ENCODE results near the gene DISP2. TPM values are rescaled to one million over a fixed set of nuclear protein-coding genes. Genes with fewer than 3 reads are reported as not detected.

DISP2 gene
- total RNA-seq, 1 experiment from 2014 or later: 1.8 TPM

DNA sequence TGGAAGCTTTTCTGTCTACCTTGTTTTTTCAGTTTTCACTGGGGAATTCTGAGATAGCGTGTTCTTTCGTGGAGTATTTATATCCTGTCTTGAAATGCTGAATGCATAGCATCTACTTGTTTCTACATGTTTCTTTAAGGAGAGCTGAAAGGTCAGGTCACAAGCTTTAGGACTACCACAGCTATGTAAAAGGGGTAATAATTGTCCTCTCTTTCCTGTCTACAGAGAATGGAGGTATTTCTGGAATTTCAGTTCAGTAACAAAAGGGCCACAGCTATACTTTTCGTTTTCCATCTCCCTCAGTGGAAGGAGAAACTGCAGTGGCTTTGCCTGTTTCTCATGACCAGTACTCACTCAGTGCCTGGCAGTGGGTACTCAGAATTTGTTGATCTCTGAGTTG, 29.8 kb upstream of the DISP2 start:
- DNase-seq (ENCODE audit: low read depth): no peak

DNA sequence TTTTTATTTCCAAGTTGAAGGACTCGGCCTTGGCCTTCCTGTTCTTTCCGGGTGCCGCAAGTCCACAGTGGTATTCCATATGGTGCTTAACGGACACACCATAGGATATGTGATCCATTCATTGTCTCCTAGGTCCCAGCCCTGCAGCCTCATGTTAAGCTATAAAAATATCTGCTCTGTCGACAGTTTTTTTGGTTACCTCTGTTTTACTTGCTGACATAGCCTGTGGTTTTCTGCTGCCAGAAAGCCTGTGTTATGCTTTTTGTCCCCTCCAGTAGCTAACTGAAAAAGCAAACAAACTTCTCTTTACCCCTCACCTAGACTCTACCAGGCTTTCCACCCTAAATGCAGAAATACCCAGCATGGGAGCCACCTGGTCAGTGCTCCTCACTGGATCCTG, 29.3 kb upstream of the DISP2 start:
- no peak for DNase-seq (ENCODE audit: low read depth)

DNA sequence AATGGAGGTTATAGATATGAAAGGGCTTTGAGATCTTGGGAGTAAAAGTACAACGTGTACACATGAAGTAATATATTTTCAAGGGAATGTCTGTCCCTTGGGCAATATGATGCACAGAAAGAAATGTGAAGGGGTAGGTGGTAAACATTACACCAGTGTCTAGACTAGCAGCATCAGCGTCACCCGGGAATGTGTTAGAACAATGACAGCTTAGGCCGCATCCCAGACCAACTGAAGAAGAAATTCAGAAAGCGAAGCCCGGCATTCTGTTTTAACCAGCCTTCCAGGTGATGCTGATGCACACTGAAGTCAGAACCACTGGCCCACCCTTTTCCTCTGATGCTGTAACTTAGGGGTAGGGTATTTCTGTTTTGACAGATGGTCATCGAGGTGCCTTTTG, 28.2 kb upstream of the DISP2 start:
- no peak for DNase-seq (ENCODE audit: low read depth)

DNA sequence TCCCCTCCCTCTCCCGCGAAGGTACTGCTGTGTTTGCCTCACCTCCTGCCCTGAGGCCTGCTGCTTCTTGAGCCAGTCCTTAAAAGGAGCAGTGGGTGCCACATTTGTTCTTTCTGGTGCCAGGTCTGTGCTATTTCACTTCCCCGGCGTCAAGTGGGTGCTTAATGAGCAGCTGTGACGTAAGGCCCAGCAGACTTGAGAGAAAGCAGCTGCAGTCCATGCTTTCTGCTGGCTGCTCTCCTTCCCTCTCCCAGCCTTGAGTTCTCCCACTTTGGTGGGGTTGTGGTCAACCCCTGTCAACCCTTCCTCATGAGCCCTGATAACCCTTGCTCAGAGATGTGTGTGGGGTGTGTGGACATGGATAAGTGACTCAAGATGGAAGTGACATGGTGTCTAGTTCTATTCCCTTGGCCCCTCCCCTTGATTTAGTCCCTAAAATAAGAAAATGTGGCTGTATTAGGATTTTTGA, 27.6 kb upstream of the DISP2 start:
- DNase-seq (ENCODE audit: low read depth): no peak

DNA sequence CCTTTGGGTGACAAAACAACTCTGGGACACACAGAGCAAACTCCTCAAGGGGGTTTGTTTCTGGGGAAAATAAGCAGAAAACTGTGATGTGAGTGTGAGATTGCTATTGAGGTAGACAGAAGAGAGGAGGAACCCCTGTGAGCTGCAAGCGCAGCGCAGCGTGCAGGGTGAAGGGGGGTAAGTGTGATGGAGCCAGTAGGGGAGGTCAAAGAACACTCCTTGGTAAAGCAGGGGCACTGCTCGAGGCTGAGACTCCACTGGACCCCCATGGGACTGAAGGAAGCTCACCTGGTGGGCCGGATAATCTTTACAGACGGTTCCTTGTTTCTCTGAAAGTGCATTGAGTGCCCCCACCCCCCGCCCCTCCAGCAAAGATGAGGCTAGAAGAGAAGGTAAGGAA, 27.0 kb upstream of the DISP2 start:
- DNase-seq (ENCODE audit: low read depth): no peak

DNA sequence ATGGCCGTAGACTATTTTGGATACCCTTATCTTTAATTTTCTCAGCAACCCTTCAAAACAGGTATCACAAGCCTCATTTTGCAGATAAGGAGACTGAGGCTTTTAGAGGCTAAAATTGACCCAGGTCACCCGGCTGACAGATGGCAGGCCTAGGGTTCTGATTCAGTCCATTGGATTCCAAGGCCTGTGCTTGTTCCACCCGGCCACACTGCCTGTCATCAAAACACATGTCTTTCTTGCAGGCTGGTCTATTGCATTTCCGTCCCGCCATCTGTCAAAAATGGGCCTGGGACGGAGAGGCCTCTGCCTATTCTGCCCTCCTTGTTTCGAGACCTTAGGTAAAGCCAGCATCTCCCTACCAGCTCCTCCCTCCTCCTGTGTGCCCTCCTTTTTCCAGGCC, 26.4 kb upstream of the DISP2 start:
- DNase-seq (ENCODE audit: low read depth): no peak

DNA sequence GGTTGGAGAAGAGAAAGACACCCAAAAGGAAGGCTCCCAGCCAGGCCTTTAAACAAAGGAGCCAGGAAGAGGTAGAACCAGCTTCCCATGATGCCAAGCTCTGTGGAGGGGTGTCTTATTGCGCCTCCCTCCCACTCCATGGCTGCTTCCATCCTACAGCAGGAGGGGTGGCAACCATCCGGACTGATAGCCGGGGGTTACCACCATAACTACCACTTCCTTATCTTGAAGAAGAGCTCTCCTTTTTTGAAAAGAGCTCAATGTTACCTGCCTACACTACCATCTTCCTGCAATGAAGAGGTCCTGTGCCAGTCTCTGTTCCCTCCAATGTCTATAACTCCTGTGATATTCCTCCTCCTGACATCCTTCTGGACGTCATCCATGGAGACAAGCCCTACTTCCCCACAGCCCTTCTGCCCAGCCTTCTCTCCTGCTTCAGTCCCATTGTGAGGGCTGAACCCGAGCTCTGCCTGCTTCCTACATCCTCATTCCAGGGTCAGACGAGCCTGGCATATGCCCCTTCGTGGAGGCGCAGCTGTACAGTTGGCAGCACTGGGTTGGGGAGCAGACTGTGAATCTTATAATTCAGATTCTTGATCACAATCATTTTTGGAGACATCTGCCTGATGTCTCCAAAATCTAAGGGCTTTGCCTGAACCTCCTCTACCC, 25.8 kb upstream of the DISP2 start:
- DNase-seq (ENCODE audit: low read depth): no peak

DNA sequence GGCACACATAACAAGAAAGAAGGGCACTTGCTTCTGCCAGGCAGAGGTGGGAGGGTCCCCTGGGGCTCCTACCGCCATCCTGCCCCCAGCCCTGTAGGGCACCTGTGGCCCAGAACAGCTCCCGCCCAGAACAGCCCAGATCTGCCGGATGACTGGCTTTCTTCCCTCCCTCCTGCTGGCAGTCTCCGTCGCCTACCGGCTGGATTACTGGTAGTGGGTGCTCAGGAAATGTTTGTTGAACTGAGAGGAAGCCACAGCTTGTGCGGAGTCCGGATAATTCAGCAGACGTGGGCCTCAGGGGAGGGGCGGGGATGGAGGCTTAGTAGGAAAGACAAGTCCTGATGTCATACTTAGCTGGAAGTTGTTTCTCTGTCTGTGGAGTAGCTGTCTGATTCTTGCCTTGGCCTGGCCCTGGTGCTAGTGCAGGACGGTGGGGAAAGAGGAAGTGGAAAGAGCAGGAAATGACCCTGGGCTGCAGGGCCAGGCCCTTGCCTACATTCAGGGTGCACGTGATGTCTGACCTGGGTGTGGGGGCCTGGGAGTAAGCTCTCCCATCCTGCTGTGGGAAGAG, 24.0 kb upstream of the DISP2 start:
- no peak for DNase-seq (ENCODE audit: low read depth)

DNA sequence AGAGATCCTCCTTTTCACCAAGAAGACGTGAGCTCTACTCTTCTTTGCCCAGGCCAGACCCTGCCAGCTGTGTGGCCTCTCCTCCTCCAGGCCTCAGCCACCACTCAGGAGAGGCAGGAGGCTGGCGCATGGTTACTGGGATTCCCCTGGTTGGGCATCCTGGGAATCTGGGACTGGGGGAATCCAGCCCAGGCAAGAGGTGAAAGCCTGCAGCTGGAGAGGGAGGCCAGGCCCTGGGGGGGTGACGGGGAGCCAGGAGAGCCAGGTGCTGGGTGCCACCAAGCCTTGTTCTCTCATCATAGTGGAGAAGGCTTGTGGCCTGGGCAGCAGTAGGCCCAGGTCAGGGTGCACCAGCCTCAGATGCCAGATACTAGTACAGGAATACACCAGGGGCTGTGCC, 23.5 kb upstream of the DISP2 start:
- DNase-seq (ENCODE audit: low read depth): no peak

DNA sequence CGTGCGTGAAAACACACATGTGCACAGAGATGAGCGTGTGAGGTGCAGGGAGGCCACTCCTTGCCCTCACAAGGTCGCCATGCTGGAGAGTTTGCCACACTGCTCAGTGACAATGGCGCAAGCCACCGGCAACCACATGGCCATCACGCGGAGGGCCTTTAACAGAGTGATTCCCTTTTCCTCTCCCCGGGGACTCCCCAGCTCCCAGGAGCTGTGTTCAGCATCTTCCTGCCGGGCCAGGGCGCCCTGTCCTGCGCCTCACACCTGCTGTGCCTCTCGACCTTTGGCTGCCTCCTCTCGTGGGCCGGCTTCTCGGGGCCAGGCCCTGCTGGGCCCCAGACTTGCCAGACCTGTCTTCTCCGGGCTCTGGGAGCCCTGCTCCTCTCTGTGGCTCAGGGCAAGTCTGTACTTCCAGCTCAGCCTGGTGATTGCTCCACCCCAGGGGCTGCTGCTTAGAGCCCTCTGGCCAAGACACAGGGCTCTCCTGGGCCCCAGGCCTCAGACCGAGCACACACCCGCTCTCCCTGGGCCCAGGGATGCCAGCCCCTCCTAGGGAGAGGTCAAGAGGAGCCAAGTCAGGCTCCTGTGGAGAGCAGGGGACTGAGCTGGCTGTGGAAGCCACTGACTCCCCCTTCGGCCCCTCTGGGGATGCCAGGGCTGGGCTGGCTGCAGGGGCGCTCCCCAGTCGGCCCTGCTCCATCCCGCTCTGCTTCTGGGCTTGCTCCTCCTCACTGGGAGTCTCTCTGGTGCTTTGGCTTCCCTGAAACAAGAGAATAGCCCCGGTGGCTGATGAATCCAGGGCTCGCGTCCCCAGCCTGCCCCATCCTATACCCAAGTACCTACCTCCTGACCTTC, 22.9 kb upstream of the DISP2 start:
- DNase-seq (ENCODE audit: low read depth): no peak

DNA sequence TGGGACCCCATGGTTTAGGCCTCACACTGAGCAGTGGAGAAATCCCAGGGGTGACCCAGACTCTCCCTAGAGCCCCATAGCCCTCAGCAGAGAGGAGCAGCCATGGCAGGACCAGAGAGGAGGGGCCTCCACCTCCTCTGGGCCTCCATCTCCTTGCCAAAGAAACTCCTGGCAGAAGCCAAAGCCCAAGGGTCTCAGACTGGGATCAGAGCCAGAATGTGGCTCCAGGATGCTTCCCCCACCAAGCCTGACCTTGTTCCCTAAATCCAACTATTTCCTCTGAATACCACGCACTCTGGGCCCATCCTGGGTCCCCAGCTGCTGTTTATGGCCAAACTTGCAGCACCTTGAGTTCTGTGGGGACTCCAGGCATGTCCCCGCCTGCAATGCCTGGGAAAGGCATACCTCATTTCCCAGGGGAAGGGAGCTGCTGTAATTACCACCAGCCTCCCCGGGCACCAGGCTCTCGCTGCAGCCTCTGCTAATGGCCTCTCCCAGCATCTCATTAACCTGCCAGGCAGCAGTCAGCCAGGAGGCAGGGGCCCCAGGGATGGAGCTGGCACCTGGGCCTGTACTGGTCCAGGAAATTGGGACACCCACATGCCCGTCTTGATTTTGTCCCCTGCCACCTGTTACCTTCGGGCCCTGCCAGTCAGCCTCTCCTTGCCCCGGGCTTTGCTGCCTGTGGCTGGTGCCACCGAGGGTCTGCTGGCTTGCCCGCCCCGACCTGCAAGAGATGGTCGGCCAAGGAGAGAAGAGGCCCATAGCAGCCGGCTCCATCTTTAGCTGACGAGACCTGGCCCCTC, 21.9 kb upstream of the DISP2 start:
- DNase-seq (ENCODE audit: low read depth): no peak

DNA sequence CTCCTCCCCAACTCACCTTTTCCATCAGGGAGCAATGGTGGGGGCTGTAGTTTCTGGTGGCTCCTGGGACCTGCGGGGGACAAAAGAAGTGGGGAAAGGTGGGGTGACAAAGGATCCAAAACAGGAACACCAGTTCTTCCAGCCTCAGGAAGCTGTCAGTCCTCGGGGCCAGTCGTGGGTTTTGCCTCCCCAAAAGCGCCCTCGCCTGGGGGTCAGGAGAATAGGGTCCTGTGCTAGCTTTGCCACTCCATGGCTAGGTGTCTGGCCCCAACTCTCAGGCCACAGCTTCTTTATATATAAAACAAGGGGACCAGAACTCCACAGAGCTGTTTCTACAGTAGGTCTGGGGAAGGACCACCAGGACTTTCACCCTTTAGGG, 21.3 kb upstream of the DISP2 start:
- no peak for DNase-seq (ENCODE audit: low read depth)

DNA sequence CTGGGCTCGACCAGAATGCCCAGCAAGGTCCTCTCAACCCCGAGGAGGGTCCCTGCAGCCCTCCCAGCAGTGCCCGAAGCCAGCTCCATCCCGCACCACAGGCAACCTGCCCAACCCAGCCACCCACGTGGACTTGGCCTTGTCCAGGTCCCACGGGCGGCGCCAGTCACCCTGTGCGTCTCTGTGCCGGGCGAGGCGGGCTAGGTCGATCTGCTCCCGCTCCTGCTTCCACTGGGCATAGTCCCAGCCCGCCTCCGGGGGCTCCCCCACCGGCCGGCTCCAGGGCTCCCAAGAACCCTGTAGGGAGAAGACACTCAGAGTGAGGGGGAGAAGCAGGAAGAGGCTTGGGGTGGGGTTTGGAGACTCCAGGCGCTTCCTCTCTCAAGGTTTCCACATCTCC, 20.4 kb upstream of the DISP2 start:
- DNase-seq (ENCODE audit: low read depth): no peak

DNA sequence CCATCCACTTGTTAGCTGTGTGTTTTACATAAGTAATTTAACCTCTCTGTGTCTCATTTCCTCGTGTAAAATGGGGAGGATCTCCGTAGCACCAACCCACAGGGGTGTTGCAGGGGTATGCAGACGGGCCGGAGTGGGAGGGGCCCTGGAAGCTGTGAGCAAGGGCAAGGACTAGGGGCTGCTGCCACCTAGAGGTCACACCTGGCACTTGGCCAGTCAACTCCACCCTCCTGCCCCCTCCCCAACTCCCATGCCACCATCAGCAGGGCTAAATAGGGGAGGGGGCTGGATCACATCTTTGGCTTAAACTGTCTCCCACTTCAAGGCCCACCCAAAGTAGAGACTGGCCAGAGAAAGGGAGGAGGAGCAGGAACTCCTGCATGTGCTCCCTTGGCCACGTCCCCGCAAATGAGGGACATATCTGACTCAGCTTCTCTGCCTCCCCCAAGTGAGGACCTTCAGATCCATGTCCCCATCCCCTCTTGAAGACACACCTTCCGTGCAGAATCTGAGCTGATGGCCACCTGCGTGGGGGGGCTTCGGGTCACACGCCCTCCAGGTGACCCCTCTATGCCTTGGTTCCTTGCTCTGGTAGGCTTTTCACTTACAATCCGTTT, 19.9 kb upstream of the DISP2 start:
- peak; percentile 85 for DNase-seq (ENCODE audit: low read depth)

DNA sequence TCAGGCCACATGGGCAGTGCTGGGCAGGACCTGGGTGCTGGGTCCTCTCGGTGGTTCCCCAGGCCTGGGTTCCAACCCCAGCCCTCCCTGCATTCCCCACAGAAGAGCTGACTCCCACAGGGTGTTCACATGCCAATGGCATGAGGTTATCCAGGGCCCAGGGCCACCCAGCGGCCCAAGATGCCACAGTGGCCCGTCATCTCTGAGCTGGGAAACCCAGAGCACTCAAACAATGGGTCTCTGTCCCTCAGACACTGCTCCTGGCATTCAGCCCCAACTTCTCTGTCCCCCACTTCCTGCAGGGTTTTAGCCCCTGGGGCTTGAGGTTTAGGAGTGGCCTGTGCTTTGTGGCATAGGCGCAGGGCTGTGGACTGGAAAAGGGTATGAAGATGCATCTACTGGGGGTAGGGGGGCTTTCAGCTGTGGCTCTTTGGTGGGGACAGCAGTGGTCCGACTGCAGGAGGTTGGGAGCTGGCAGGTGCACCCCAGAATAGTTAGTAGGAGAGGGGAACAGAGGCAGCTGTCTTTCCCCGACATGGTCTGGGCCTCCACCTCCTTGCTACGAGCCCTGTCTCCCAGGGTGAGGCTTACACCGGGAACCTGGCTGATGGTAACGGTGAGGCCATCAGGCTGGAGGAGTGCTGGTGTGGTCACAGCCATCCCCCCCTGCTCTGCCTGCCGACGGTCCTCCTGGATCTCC, 18.9 kb upstream of the DISP2 start:
- peak; percentile 98 for DNase-seq (ENCODE audit: low read depth)

DNA sequence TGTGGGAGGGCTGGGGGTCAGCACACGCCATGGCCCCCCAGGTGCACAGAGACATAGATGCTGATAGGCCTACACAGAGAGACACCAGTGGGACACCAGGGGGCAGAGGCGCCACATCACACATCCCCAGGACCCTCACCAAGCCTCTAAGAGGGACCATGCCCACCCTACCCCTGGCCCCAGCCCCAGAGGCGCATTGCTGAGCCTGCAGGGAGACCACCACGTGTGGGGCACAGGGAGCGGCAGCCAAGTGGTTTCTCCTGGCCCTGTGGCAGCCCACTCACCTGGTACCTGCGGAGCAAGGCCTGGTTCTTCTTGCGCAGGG, 18.4 kb upstream of the DISP2 start:
- DNase-seq (ENCODE audit: low read depth): peak; percentile 52

DNA sequence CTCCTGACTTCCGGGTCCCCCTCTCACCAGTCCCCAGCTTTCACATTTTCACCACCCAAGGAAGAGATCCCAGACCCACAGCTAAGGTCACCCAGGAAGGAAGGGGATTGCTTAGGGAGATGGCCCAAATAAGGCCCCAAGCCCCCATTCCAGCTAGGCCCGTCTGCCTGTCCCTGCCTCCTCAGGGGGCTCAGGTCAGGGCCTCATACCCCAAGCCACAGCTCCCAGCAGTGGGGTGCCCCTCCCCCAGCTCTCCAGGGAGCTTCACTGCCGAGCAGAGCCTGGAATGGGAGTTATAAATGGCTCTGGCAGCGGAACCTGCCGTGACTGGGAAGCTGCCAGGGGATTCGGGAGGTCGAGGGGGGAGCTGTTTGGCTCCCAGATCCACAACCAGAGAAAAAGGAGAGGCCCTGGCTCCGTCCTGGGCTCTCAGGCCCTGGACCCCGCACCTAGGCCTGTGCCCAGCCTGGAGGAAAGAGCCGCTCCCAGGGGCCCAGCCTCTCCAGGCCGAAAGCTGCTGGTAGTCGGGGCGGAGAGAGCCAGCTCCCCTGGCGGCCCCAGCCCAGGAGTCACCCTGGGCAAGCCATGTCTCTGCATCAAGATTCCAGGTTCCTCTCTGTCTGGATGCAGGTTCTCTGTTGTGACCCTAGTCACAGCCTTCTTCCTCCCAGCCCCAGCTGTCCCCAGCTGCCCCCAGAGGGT, 17.8 kb upstream of the DISP2 start:
- peak; percentile 55 for DNase-seq (ENCODE audit: low read depth)

DNA sequence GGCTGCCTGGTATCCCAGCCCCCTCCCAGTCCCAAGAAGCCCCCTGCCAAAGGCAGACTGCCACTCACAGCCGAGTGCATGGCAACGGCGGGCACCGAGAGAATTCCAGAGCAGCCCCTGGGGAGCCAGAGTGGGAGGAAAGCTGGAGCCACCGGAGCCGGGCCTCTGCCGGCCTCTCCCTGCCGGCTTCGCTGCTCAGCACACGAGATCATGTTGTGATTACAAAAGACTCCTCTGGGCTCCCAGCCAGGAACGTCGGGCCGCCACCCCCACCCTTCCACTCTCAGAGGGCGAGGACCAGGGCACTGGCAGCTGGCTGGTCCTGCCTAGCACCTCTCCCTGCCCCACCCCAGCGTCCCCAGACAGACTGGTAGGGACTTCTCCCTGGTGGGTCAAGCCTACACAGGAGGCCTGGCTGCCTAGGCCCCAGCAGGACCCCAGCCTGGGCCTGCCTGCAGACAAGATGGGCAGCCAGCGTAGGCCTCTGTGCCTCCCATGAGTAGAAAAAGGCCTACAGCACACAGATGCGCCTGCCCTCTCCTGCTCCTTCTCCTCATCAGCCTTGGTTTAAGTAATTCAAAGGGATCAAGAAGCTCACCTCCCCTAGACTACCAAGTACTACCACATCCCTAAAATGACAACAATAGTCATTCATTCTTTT, 17.1 kb upstream of the DISP2 start, which contains the start of gene CCDC9B:
Gene CCDC9B, minus strand, starts transcription at position 200 of the 661 bp plus-strand sequence. Its CDS starts 120 bp downstream, at position 80.
- DNase-seq (ENCODE audit: low read depth): peak; percentile 87

Measured in HT1080 (cell line).